Gastrocnemius medialis (tissue), 4 donors: ENCODE results near the gene MCF2L. TPM values are rescaled to one million over a fixed set of nuclear protein-coding genes. Genes with fewer than 3 reads are reported as not detected.

Experiments
- ATAC-seq, 2 donors: fragments of 150-250 bp; one replicate each; pipeline ENCODE4 v1.9.1; 2016
- DNase-seq, 2 donors: peaks; one replicate each; pipeline ENCODE4 v3.0.0-alpha.2; 2019
- H3K27ac ChIP-seq, 4 donors: fragments of 200-600 bp; sonication (generic); 1 replicate in 1 of 4; 2 replicates in 3 of 4; pipeline ENCODE4 v1.5.1; 2016 to 2018; ENCODE audit warnings: mild to moderate bottlenecking in 2 of 4, moderate library complexity in 1 of 4
- H3K27me3 ChIP-seq, 3 donors: fragments of 200-600 bp; sonication (generic) in 2 of 3; 1 replicate in 1 of 3; 2 replicates in 2 of 3; pipeline versions ENCODE4 v1.5.1 to v1.6.0; 2016 to 2019; ENCODE audit warnings: mild to moderate bottlenecking in 1 of 3, moderate library complexity in 1 of 3
- H3K36me3 ChIP-seq, 2 donors: fragments of 200-600 bp; sonication (generic) in 1 of 2; one replicate each; pipeline ENCODE4 v1.5.1; 2017 to 2018
- H3K4me1 ChIP-seq, 2 donors: fragments of 200-600 bp; sonication (generic) in 1 of 2; one replicate each; pipeline ENCODE4 v1.5.1; 2016 to 2017; ENCODE audit warnings: mild to moderate bottlenecking in 2 of 2
- H3K4me3 ChIP-seq, 4 donors: fragments of 200-600 bp; sonication (generic) in 3 of 4; 1 replicate in 1 of 4; 2 replicates in 3 of 4; pipeline ENCODE4 v1.5.1; 2016 to 2019; ENCODE audit warnings: mild to moderate bottlenecking in 2 of 4
- H3K9me3 ChIP-seq, 3 donors: fragments of 200-600 bp; sonication (generic) in 2 of 3; 1 replicate in 1 of 3; 2 replicates in 2 of 3; pipeline ENCODE4 v1.5.1; 2016 to 2019
- POLR2A ChIP-seq, 2 donors: fragments of 450-650 bp; IDR thresholded peaks; one replicate each; pipeline ENCODE4 v1.6.1; 2017; ENCODE audit warnings: antibody characterized with exemption in 2 of 2, mild to moderate bottlenecking in 2 of 2, moderate library complexity in 2 of 2
- in situ Hi-C, 4 donors: fragments of 200-750 bp; cut with MboI; loops; one replicate each; pipeline versions ENCODE4 v1.15.0 to v1.8.0; 2017; ENCODE audit warnings: low sequenced_read_pairs in 4 of 4
- intact Hi-C: fragments of 100-400 bp; cut with DNase I; formaldehyde crosslinking; loops from one replicate; pipeline ENCODE4 v1.15.1; 2023; ENCODE audit warnings: low total_unique reads
- total RNA-seq, 4 donors: library from RNA; depleted of rRNA; stranded (reverse); fragments of >200 nt; gene quantifications; one replicate each; pipeline versions ENCODE4 v1.1.0 to v1.2.3, GENCODE V29; 2016
- TF ChIP-seq, protein P1 (sequence below), 5 experiments: fragments of 450-650 bp in 3 of 5; fragments of 200-600 bp in 2 of 5; sonication (generic) in 2 of 5; IDR thresholded peaks in 4 of 5; conservative IDR thresholded peaks in 1 of 5; 1 replicate in 4 of 5; 2 replicates in 1 of 5; pipeline ENCODE4 v1.5.1; 2016 to 2019; ENCODE audit warnings: antibody characterized with exemption in 5 of 5, mild to moderate bottlenecking in 3 of 5, moderate library complexity in 3 of 5

Gene MCF2L
- total RNA-seq, 4 donors from 2014 or later: 16.1 to 21.2 (median 19.4) TPM

DNA sequence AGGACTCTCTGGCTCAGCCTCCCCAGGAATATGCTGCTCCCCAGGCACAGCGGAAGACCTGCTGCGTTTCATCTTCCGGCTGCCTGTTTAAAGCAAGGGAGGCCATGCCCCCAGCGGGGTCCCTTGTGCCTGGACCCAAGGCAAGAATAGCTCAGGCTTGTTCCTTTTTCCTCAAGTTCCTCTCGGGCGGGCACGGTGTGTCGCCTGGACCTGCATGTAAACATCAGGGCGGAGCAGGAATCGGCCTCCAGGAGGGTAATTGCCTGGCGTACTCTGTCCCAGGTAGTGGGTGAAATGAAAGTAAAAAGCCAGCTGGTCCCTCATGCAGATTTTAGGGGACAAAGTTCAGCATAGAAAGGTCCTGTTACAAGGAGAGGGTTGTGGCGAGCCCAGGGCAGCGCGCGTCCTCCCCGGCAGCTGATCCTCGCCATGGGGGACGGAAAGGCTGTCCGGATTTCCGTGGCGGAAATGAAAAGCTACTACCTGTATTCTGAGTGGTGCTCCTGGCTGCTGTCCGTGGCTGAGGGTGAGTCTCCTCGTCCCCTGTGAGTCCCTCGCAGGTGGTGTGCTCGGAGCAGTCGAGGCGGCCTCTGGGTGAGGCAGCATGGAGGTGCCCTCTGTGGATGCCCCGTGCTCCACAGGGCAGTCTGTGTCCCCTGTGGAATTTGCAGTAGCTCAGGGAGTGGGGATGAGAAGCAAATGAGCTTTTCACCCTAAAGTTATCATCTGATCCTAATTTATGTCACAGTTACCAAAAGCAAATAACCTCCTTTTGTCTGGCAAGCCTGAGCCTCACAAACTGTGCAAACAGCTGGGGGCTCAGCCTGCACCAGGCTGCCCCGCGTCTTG lies 16.2 kb downstream of the MCF2L start:
- Histone ChIP-seq H3K9me3 (no peaks in the 10 kb centered on the region), H3K4me1 (no peaks in the 10 kb centered on the region), H3K36me3 (no peaks in the 10 kb centered on the region), H3K4me3 (peak overlapping the region in 1 of 4 donors; percentile 25), H3K27ac (peak overlapping the region in 3 of 4 donors; percentile 20 to 43 (median 38)), H3K27me3 (no peaks in the 10 kb centered on the region)
- TF ChIP-seq, protein P1, sequence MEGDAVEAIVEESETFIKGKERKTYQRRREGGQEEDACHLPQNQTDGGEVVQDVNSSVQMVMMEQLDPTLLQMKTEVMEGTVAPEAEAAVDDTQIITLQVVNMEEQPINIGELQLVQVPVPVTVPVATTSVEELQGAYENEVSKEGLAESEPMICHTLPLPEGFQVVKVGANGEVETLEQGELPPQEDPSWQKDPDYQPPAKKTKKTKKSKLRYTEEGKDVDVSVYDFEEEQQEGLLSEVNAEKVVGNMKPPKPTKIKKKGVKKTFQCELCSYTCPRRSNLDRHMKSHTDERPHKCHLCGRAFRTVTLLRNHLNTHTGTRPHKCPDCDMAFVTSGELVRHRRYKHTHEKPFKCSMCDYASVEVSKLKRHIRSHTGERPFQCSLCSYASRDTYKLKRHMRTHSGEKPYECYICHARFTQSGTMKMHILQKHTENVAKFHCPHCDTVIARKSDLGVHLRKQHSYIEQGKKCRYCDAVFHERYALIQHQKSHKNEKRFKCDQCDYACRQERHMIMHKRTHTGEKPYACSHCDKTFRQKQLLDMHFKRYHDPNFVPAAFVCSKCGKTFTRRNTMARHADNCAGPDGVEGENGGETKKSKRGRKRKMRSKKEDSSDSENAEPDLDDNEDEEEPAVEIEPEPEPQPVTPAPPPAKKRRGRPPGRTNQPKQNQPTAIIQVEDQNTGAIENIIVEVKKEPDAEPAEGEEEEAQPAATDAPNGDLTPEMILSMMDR (IDR thresholded peaks at IDR 0.05 in 4 of 5, conservative IDR thresholded peaks at IDR 0.05 in 1 of 5): no peak
- no peak for TF ChIP-seq POLR2A (IDR thresholded peaks at IDR 0.05)
- intact Hi-C loops: no loop called here
- DNase-seq: no peak
- ATAC-seq: no peak
- in situ Hi-C loops: no loop called here

DNA sequence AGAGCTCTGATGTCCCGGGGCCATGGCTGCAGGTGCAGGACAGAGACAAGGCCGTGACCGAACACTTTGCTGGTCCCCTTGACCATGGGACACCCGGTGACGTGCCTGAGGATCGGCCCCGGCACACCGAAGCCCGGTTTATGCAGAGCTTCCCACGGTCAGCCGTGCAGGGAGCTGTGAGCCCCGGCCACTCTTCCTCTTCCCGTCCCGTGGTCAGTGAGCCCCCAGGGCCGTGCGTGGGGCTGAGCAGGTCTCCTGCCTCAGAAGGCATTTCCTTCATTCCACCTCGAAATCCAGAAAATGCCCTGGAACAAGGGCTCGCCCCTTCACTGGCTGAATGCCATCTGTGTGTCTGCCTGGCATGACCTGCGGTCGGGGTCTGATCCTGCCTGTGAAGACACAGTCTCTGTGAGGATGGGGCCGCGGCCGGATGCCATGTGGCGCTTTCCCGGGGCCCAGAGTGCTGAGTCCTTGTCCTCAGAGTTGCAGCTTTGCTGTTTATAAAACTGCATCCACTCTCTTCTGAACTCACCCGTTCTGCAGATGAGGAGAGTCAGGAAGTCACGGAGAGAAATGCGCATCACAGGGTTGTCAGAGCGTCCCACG lies 16.9 kb downstream of the MCF2L start:
- Histone ChIP-seq H3K27me3 (no peaks in the 10 kb centered on the region), H3K4me1 (no peaks in the 10 kb centered on the region)
- in situ Hi-C loops: no loop called here

DNA sequence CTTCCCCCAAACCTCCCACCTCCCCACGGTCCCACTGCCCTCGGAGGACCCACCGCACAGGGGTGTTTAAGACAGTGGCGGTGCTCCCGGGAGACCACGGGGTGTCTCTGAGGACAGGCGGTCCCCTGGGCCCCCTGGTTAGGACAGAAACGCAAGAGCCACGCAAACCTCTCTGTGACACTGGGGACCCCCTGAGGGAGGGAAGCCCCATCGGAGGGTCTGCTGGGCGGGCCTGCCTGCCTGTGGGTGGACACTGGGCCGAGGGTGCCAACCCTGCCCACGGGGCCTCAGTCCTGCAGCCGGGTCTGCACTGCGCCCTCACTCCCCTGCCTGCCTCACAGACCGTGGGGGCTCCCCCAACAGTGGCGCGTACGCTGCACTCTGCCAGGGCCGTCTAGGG lies 17.5 kb downstream of the MCF2L start:
- Histone ChIP-seq H3K4me3 (no peak overlapping the region), H3K27ac (peak overlapping the region in 1 of 4 donors; percentile 43), H3K36me3 (no peaks in the 10 kb centered on the region), H3K9me3 (no peaks in the 10 kb centered on the region), H3K27me3 (no peaks in the 10 kb centered on the region), H3K4me1 (no peaks in the 10 kb centered on the region)
- TF ChIP-seq, protein P1 (IDR thresholded peaks at IDR 0.05 in 4 of 5, conservative IDR thresholded peaks at IDR 0.05 in 1 of 5): no peak
- no peak for TF ChIP-seq POLR2A (IDR thresholded peaks at IDR 0.05)
- ATAC-seq (no peak), DNase-seq (no peak)
- in situ Hi-C loops (no loop called here), intact Hi-C loops (no loop called here)

More for the DNA sequence above, 16.9 kb downstream of the MCF2L start:
- no peak overlapping the region for H3K4me3 ChIP-seq
- no peak for ATAC-seq
- TF ChIP-seq POLR2A (IDR thresholded peaks at IDR 0.05): no peak
- TF ChIP-seq, protein P1 (IDR thresholded peaks at IDR 0.05 in 4 of 5, conservative IDR thresholded peaks at IDR 0.05 in 1 of 5): no peak
- H3K36me3 ChIP-seq: no peaks in the 10 kb centered on the region
- intact Hi-C loops: no loop called here
- no peak for DNase-seq
- peak overlapping the region in 2 of 4 donors; percentile 6 to 43 for H3K27ac ChIP-seq
- H3K9me3 ChIP-seq: no peaks in the 10 kb centered on the region

DNA sequence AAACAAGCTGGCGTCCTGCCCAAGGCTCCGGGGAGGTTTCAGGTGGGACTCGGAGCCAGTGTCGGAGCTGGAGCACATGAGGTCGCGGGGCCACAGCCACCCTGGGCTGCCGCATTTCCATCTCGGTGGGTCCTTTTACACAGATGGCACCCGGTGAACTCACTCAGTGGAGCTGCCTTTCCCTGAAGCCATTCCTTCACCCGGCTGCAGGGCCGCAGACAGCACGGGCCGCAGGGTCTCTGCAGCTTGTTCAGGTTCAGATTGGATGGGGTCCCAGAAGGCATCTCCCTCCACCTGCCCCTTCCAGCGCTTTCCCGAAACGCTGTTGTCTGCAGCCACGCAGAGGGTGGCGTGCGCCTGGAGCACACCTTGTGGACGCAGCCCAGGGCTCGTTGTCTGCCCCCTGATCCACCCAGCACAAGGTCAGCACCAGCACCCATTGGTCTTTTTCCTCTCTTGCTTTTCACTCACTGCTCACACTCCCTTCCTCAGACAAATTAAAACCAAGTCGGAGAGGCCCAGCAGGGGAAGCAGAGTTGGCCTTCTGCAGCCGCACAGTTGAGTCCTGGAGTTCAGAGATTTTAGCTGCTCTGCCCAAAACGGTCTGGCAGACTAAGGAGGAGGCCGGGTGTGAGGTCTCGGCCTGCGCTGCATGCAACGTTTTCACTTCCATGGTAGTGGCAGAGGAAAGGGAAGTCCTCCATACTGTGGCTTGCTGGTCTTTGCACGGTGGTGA lies 18.1 kb downstream of the MCF2L start:
- DNase-seq (no peak), ATAC-seq (no peak)
- no peak for TF ChIP-seq POLR2A (IDR thresholded peaks at IDR 0.05)
- TF ChIP-seq, protein P1 (IDR thresholded peaks at IDR 0.05 in 4 of 5, conservative IDR thresholded peaks at IDR 0.05 in 1 of 5): no peak
- no peaks in the 10 kb centered on the region for H3K9me3 ChIP-seq
- no peaks in the 10 kb centered on the region for H3K27me3 ChIP-seq
- no peak overlapping the region for H3K4me3 ChIP-seq
- in situ Hi-C loops (no loop called here), intact Hi-C loops (no loop called here)
- H3K36me3 ChIP-seq: no peaks in the 10 kb centered on the region
- no peak overlapping the region for H3K27ac ChIP-seq
- peaks cover 0 to 4% of the 10 kb centered on the region in 2 donors for H3K4me1 ChIP-seq
